ENCODE results near the gene TICRR. TPM values are rescaled to one million over a fixed set of nuclear protein-coding genes. Genes with fewer than 3 reads are reported as not detected.

TICRR gene
- total RNA-seq = 10 to 100 TPM in 1 of 5 experiments, under 1 TPM in 4; 0.11 to 15.5 (median 0.19) TPM
- polyA plus RNA-seq = under 1 TPM in 1 of 2 donors, not detected in 1; 0.18 TPM
- not detected for total RNA-seq

DNA sequence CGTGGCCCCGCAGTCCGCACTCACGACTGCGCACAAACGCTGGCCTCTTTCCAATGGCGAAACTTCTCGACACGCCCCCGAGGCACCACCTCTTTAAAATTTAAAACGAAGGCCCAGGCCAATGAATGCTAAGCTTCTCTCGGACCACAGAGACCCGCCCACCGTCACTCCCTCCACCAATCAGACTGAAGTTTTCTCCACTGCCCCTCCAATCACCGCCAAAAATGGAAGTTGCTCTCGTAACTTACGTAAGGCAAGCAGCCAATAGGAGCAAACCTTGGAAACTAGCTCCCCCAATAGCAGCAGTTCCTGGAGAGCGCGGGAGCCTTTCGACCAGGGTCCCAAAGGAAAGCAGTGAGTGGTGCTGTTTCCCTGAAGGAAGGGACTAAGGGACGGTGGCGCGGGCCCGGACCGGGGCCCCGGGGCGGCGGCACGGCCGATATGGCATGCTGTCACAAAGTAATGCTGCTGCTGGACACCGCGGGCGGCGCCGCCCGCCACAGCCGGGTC, at the start of gene TICRR:
Gene TICRR, plus strand, starts transcription at position 324 of the 510 bp plus-strand sequence. Its CDS starts 118 bp downstream, at position 442.
- H3K27ac Mint-ChIP-seq = peak within 1 kb of the TSS; percentile 52 to 87 (median 74)
- H3K4me3 Mint-ChIP-seq = peak within 1 kb of the TSS; percentile 77 to 96 (median 86)

DNA sequence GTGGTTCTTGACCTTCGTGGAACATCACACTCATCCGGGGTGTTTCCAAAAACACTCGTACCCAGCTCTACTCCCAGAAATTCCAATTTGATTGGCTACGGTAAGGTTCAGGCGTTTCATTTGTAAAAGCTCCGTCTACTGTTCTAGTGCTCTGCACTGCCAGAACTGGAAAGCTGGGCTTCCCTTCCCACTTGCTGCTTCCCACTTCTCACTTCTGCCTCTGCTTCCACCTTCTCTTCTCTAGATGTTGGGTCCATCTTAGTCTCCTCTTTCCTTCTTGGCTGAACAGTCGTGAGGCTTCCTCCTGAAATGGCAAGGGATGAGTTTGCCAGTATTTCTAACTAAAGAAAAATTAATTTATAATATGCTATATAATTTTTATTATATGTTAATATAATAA, 49.1 kb upstream of the TICRR start:
- Mint-ChIP-seq H3K27ac (no peak overlapping the region), H3K36me3 (no peaks in the 10 kb centered on the region), H3K9me3 (no peaks in the 10 kb centered on the region), H3K4me1 (no peaks in the 10 kb centered on the region), H3K27me3 (peaks cover 0 to 8% (median 4%) of the 10 kb centered on the region in 5 donors), H3K4me3 (no peak overlapping the region)
- Histone ChIP-seq H3K4me3 (ENCODE audit: low read length) (no peak overlapping the region), H3K36me3 (ENCODE audit: control insufficient read depth in 2 of 3, insufficient read depth in 3 of 3, low read length in 3 of 3) (no peaks in the 10 kb centered on the region), H3K4me1 (ENCODE audit: control insufficient read depth in 2 of 2, insufficient read depth in 2 of 2, low read length in 2 of 2) (no peaks in the 10 kb centered on the region), H3K27me3 (ENCODE audit: control insufficient read depth in 2 of 2, insufficient read depth in 2 of 2, low read length in 2 of 2) (no peaks in the 10 kb centered on the region), H3K9me3 (ENCODE audit: control insufficient read depth in 2 of 3, low read length in 3 of 3) (no peaks in the 10 kb centered on the region), H3K27ac (ENCODE audit: low read depth, low read length) (no peak overlapping the region)
- no peak for DNase-seq
- ChIA-PET CTCF (no interaction called here), POLR2A (no interaction called here)
- intact Hi-C loops (cut with micrococcal nuclease) = no loop called here
- no peak for ATAC-seq

More for the DNA sequence above, at the start of gene TICRR:
- Mint-ChIP-seq H3K27me3 (peaks cover 9 to 25% (median 13%) of the 10 kb centered on the region in 5 donors), H3K4me1 (peaks cover 0 to 38% (median 8%) of the 10 kb centered on the region in 7 donors), H3K36me3 (peaks cover 0 to 15% (median 0%) of the 10 kb centered on the region in 5 donors), H3K9me3 (peaks cover 0 to 4% (median 0%) of the 10 kb centered on the region in 11 donors)
- Histone ChIP-seq H3K4me1 (ENCODE audit: control insufficient read depth in 2 of 2, insufficient read depth in 2 of 2, low read length in 2 of 2) (no peaks in the 10 kb centered on the region), H3K27ac (ENCODE audit: low read depth, low read length) (peak within 1 kb of the TSS; percentile 34), H3K4me3 (ENCODE audit: low read length) (peak within 1 kb of the TSS; percentile 86), H3K9me3 (ENCODE audit: control insufficient read depth in 2 of 3, low read length in 3 of 3) (no peaks in the 10 kb centered on the region), H3K27me3 (ENCODE audit: control insufficient read depth in 2 of 2, insufficient read depth in 2 of 2, low read length in 2 of 2) (no peaks in the 10 kb centered on the region), H3K36me3 (ENCODE audit: control insufficient read depth in 2 of 3, insufficient read depth in 3 of 3, low read length in 3 of 3) (peaks cover 0 to 4% (median 0%) of the 10 kb centered on the region in 3 experiments)
- peak; percentile 69 to 98 (median 97) for DNase-seq
- intact Hi-C loops (cut with micrococcal nuclease) = loop anchor here (1.0 to 10.0 kb wide), 9 partner anchors 115 to 1108 kb away; partner anchors contain the start of genes PEX11A (in 2 of the 2), POLG (in 2 of the 2), WDR93 (in 2 of the 2) and FANCI (in 1 of the 2)
- ATAC-seq = peak; percentile 99
- ChIA-PET POLR2A (no interaction called here), CTCF (interaction anchor here (1.0 kb wide), 1 partner anchor 11 kb away, joined by 3 read pairs; no protein-coding TSS in a partner anchor)

DNA sequence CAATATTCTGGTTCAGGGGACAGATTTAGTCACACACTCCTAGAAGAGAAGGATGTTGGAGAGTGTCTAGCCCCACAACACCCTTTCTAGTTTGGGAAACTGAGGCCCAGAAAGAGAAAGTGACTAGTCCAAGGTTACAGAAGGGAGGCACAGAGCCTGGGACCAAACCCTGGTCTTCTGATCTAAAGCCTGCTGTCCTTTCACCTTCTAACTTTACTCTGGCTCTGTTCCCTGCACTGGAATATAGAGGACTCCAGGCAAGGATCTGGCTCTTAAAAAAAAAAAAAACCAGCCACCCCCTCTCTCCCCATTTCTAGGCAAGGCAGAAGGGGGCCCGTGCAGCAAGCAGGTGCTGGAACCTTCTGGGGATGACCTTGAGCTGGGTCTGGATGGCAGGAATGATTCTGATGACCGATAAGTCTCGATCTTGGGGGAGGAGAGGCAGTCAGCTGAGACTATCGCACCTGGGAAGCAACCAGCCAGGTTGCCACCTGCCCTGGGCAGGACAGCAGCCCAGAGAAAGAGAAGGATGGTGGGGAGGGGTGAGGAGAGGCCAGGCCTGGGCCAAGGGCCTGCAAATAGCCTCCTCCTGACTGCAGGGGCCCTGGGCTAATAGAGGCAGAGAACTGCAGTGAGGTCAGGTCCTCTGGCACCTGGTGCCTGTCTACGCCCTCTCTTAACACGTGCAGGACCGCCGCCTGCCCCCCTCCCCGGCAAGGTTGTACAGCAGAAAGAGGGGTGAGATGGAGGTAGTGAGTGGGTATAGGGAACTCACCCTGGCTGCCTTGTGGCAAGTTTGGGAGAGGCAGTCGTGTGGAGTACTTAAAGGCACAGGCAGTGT, 48.4 kb upstream of the TICRR start:
- H3K36me3 Mint-ChIP-seq = no peaks in the 10 kb centered on the region
- Histone ChIP-seq H3K4me3 (ENCODE audit: low read length) (no peak overlapping the region), H3K27ac (ENCODE audit: low read depth, low read length) (no peak overlapping the region), H3K36me3 (ENCODE audit: control insufficient read depth in 2 of 3, insufficient read depth in 3 of 3, low read length in 3 of 3) (no peaks in the 10 kb centered on the region), H3K27me3 (ENCODE audit: control insufficient read depth in 2 of 2, insufficient read depth in 2 of 2, low read length in 2 of 2) (no peaks in the 10 kb centered on the region), H3K4me1 (ENCODE audit: control insufficient read depth in 2 of 2, insufficient read depth in 2 of 2, low read length in 2 of 2) (no peaks in the 10 kb centered on the region), H3K9me3 (ENCODE audit: control insufficient read depth in 2 of 3, low read length in 3 of 3) (no peaks in the 10 kb centered on the region)
- intact Hi-C loops (cut with micrococcal nuclease) = no loop called here
- H3K9me3 Mint-ChIP-seq = no peaks in the 10 kb centered on the region
- POLR2A ChIA-PET = no interaction called here
- no peak overlapping the region for H3K4me3 Mint-ChIP-seq
- CTCF ChIA-PET = no interaction called here
- peaks cover 0 to 8% (median 4%) of the 10 kb centered on the region in 5 donors for H3K27me3 Mint-ChIP-seq
- H3K27ac Mint-ChIP-seq = no peak overlapping the region
- DNase-seq = no peak
- H3K4me1 Mint-ChIP-seq = no peaks in the 10 kb centered on the region
- no peak for ATAC-seq

DNA sequence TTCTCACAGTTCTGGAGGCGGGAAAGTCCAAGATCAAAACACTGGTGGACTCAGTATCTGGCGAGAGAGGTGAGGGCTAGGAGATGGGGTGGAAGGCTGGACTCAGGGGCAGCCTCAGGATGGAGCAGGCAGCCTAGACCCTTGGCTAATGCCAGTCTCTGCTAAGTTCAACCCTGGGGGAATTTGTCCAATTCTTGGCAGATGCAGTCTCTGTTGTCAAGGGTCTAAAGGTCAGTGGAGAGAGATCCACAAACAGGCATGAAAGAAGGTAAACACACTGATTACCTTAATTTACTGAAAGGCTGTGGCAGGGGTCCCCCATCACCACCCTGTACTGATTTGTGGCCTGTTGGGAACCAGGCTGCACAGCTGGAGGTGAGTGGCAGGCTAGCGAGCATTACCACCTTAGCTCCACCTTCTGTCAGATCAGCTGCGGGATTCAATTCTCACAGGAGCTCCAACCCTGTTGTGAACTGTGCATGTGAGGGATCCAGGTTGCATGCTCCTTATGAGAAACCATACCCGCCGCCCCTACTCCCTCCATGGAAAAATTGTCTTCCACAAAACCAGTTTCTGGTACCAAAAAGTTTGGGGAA, 46.4 kb upstream of the TICRR start:
- Histone ChIP-seq H3K27me3 (ENCODE audit: control insufficient read depth in 2 of 2, insufficient read depth in 2 of 2, low read length in 2 of 2) (no peaks in the 10 kb centered on the region), H3K4me1 (ENCODE audit: control insufficient read depth in 2 of 2, insufficient read depth in 2 of 2, low read length in 2 of 2) (no peaks in the 10 kb centered on the region), H3K4me3 (ENCODE audit: low read length) (no peak overlapping the region), H3K36me3 (ENCODE audit: control insufficient read depth in 2 of 3, insufficient read depth in 3 of 3, low read length in 3 of 3) (no peaks in the 10 kb centered on the region), H3K9me3 (ENCODE audit: control insufficient read depth in 2 of 3, low read length in 3 of 3) (no peaks in the 10 kb centered on the region), H3K27ac (ENCODE audit: low read depth, low read length) (no peak overlapping the region)
- ChIA-PET POLR2A (no interaction called here), CTCF (no interaction called here)
- intact Hi-C loops (cut with micrococcal nuclease) = no loop called here
- Mint-ChIP-seq H3K9me3 (peaks cover 0 to 4% (median under 1%) of the 10 kb centered on the region in 11 donors), H3K27me3 (peaks cover 0 to 4% (median 0%) of the 10 kb centered on the region in 5 donors), H3K36me3 (peaks cover 0 to under 1% (median 0%) of the 10 kb centered on the region in 5 donors), H3K4me1 (peaks cover 0 to 2% (median 0%) of the 10 kb centered on the region in 7 donors), H3K27ac (no peak overlapping the region), H3K4me3 (no peak overlapping the region)
- no peak for DNase-seq
- no peak for ATAC-seq

DNA sequence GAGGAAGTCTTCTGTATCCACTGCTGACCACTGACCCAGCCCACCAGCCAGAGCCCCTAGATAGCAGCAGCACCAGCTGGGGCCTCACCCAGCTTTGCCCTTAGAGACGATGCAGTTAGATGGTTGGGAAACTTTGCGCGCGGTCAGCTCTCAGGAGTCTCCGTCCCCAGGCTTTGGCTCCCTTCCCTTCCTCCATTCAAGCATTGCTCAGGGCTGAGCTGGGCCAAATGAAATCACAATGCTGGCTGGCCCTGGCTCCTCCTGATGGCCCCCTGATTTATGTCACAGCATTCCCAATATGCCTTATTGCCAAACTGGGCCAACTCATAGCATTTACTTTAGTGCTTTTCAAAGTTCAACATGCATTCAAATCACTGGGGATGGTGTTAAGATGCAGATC, 44.3 kb upstream of the TICRR start:
- Mint-ChIP-seq H3K4me1 (peaks cover 0 to 2% (median 0%) of the 10 kb centered on the region in 7 donors), H3K4me3 (no peak overlapping the region), H3K36me3 (peaks cover 0 to 4% (median 0%) of the 10 kb centered on the region in 5 donors), H3K9me3 (peaks cover 0 to 12% (median 6%) of the 10 kb centered on the region in 11 donors), H3K27me3 (peaks cover 2 to 10% (median 4%) of the 10 kb centered on the region in 5 donors), H3K27ac (no peak overlapping the region)
- intact Hi-C loops (cut with micrococcal nuclease) = no loop called here
- H3K4me3 ChIP-seq (ENCODE audit: low read length) = no peak overlapping the region
- POLR2A ChIA-PET = no interaction called here
- ATAC-seq (no peak), DNase-seq (no peak)
- H3K36me3 ChIP-seq (ENCODE audit: control insufficient read depth in 2 of 3, insufficient read depth in 3 of 3, low read length in 3 of 3) = no peaks in the 10 kb centered on the region
- CTCF ChIA-PET = no interaction called here
- no peaks in the 10 kb centered on the region for H3K27me3 ChIP-seq (ENCODE audit: control insufficient read depth in 2 of 2, insufficient read depth in 2 of 2, low read length in 2 of 2)
- no peak overlapping the region for H3K27ac ChIP-seq (ENCODE audit: low read depth, low read length)
- no peaks in the 10 kb centered on the region for H3K4me1 ChIP-seq (ENCODE audit: control insufficient read depth in 2 of 2, insufficient read depth in 2 of 2, low read length in 2 of 2)
- no peaks in the 10 kb centered on the region for H3K9me3 ChIP-seq (ENCODE audit: control insufficient read depth in 2 of 3, low read length in 3 of 3)

DNA sequence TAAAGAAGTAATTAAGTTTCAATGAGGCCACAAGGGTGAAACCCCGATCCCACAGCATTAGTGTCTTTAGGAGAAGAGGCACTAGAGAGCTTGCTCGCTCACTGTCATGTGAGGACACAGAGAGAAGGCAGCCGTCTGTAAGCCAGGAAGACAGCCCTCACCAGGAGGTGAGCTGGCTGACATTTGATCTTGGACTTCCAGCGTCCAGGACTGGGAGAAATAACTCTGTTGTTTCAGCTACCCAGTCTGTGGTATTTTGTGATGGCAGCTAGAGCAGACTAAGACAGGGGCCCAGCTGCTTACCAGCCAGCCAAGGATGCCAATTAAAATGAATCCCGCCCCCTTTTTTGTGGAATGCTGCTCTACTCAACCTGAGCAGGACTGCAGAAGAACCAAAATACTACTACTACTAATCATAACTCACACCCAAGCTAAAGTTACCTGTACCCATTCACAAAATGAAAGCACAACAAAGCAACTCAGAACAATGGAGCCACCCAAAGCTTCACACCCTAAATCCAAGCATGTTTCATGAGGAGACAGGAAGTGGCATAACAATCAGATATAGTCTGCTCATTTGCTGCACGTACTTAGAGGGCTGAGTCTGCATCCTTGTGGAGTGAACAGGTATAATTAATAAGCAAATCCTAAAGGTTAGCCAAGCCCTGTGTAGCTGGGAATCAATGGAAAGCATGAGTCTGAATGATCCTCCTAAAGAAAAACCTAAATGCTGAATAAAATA, 43.3 kb upstream of the TICRR start:
- ATAC-seq = no peak
- Histone ChIP-seq H3K36me3 (ENCODE audit: control insufficient read depth in 2 of 3, insufficient read depth in 3 of 3, low read length in 3 of 3) (no peaks in the 10 kb centered on the region), H3K9me3 (ENCODE audit: control insufficient read depth in 2 of 3, low read length in 3 of 3) (no peaks in the 10 kb centered on the region), H3K4me3 (ENCODE audit: low read length) (no peak overlapping the region), H3K4me1 (ENCODE audit: control insufficient read depth in 2 of 2, insufficient read depth in 2 of 2, low read length in 2 of 2) (no peaks in the 10 kb centered on the region), H3K27ac (ENCODE audit: low read depth, low read length) (no peak overlapping the region), H3K27me3 (ENCODE audit: control insufficient read depth in 2 of 2, insufficient read depth in 2 of 2, low read length in 2 of 2) (no peaks in the 10 kb centered on the region)
- ChIA-PET POLR2A (no interaction called here), CTCF (no interaction called here)
- peaks cover 0 to 2% (median 0%) of the 10 kb centered on the region in 7 donors for H3K4me1 Mint-ChIP-seq
- intact Hi-C loops (cut with micrococcal nuclease) = no loop called here
- no peak overlapping the region for H3K27ac Mint-ChIP-seq
- no peak for DNase-seq
- peaks cover 0 to 16% (median 7%) of the 10 kb centered on the region in 11 donors for H3K9me3 Mint-ChIP-seq
- peaks cover 4 to 16% (median 6%) of the 10 kb centered on the region in 5 donors for H3K27me3 Mint-ChIP-seq
- H3K36me3 Mint-ChIP-seq = peaks cover 0 to 4% (median 0%) of the 10 kb centered on the region in 5 donors
- no peak overlapping the region for H3K4me3 Mint-ChIP-seq

Data from naive thymus-derived CD4-positive, alpha-beta T cell (primary cell).